HepG2 (cell line): ENCODE data around the gene CACNA1D. TPM values are rescaled to one million over a fixed set of nuclear protein-coding genes. Genes with fewer than 3 reads are reported as not detected.

ENCODE experiments used
- BCL3 ChIP-seq: sonication (generic); formaldehyde crosslinking; IDR thresholded peaks from 2 replicates; pipeline ENCODE4 v1.5.1; 2020; ENCODE audit warnings: mild to moderate bottlenecking, missing genetic modification reagents, moderate library complexity
- GABPB1 ChIP-seq: IDR thresholded peaks from 2 replicates; pipeline ENCODE4 v1.6.1; 2016; ENCODE audit warnings: mild to moderate bottlenecking, missing genetic modification reagents, moderate library complexity, missing compliant biosample characterization
- HOXA7 ChIP-seq: sonication (generic); formaldehyde crosslinking; IDR thresholded peaks from 2 replicates; pipeline ENCODE4 v1.8.1; 2022; ENCODE audit warnings: mild to moderate bottlenecking, missing genetic modification reagents, moderate library complexity
- MED13 ChIP-seq: sonication (generic); formaldehyde crosslinking; IDR thresholded peaks from 2 replicates; pipeline ENCODE4 v1.5.0; 2020; ENCODE audit warnings: missing genetic modification reagents
- NFYB ChIP-seq: sonication (generic); formaldehyde crosslinking; IDR thresholded peaks from 2 replicates; pipeline ENCODE4 v1.4.0; 2020; ENCODE audit warnings: missing genetic modification reagents
- PITX1 ChIP-seq: sonication (generic); formaldehyde crosslinking; IDR thresholded peaks from 2 replicates; pipeline ENCODE4 v1.5.1; 2020; ENCODE audit warnings: mild to moderate bottlenecking, missing genetic modification reagents
- RERE ChIP-seq: IDR thresholded peaks from 2 replicates; pipeline ENCODE4 v1.6.1; 2016; ENCODE audit warnings: low read depth, missing genetic modification reagents, missing compliant biosample characterization
- SP1 ChIP-seq, 2 experiments: fragments of 450-650 bp in 1 of 2; sonication (generic) in 1 of 2; formaldehyde crosslinking in 1 of 2; IDR thresholded peaks; 2 replicates each; pipeline versions ENCODE4 v1.4.0 to v1.6.1; 2016 to 2020; ENCODE audit warnings: missing genetic modification reagents in 1 of 2
- TEAD3 ChIP-seq: optimal IDR thresholded peaks from 2 replicates; pipeline ENCODE3; 2016; ENCODE audit warnings: borderline replicate concordance
- TFDP1 ChIP-seq: IDR thresholded peaks from 2 replicates; pipeline ENCODE4 v1.6.1; 2016; ENCODE audit warnings: missing compliant biosample characterization, missing genetic modification reagents, borderline replicate concordance
- THAP11 ChIP-seq: IDR thresholded peaks from 2 replicates; pipeline ENCODE4 v1.6.1; 2016; ENCODE audit warnings: missing biosample characterization, missing genetic modification reagents
- TRAFD1 ChIP-seq: sonication (generic); formaldehyde crosslinking; IDR thresholded peaks from 2 replicates; pipeline ENCODE4 v1.5.1; 2020; ENCODE audit warnings: missing genetic modification reagents, mild to moderate bottlenecking, borderline replicate concordance
- ZBTB26 ChIP-seq: IDR thresholded peaks from 2 replicates; pipeline ENCODE4 v1.6.1; 2016; ENCODE audit warnings: missing compliant biosample characterization, missing genetic modification reagents, borderline replicate concordance
- ZNF501 ChIP-seq: sonication (generic); formaldehyde crosslinking; IDR thresholded peaks from 2 replicates; pipeline ENCODE4 v1.5.1; 2020; ENCODE audit warnings: mild to moderate bottlenecking, moderate library complexity, missing genetic modification reagents
- ZNF709 ChIP-seq: sonication (generic); formaldehyde crosslinking; IDR thresholded peaks from 2 replicates; pipeline ENCODE4 v1.5.0; 2020; ENCODE audit warnings: mild to moderate bottlenecking, missing genetic modification reagents
- ZNF747 ChIP-seq: sonication (generic); formaldehyde crosslinking; IDR thresholded peaks from 2 replicates; pipeline ENCODE4 v1.8.1; 2023; ENCODE audit warnings: missing genetic modification reagents, mild to moderate bottlenecking, borderline replicate concordance
- ZNF790 ChIP-seq: sonication (generic); formaldehyde crosslinking; IDR thresholded peaks from 2 replicates; pipeline ENCODE4 v1.8.0; 2022; ENCODE audit warnings: missing genetic modification reagents, mild to moderate bottlenecking, borderline replicate concordance
- polyA plus RNA-seq, 8 experiments: library from polyadenylated mRNA; depleted of rRNA in 3 of 8; stranded (reverse) in 7 of 8; unstranded in 1 of 8; fragments of >200 nt; fragmentation: Illumina TruSeq in 4 of 8; extraction: Trizol in 4 of 8; gene quantifications; 2 replicates each; pipeline versions ENCODE4 v1.2.1 to v1.2.3, GENCODE V29; 2011 to 2016; ENCODE audit warnings: low read depth in 4 of 8, missing spikeins in 1 of 8, mixed read lengths in 1 of 8; ENCODE audit not compliant: insufficient read depth in 1 of 8
- total RNA-seq, 5 experiments: library from RNA; depleted of rRNA; stranded (reverse); fragments of >200 nt; fragmentation: Illumina TruSeq; extraction: Trizol; gene quantifications; 2 replicates each; pipeline ENCODE4 v1.2.3, GENCODE V29; 2016; ENCODE audit warnings: low read depth in 1 of 5

Gene CACNA1D
- total and polyA plus RNA-seq, 2 of the 13 experiments (the other 11 are each of a cell fraction or from before 2014, with no cell fraction given): 0.26 to 0.38 TPM

- TF ChIP-seq NFYB (CRISPR knock-in tag) (no peak), MED13 (peak; percentile 59; the same call in 1 of the 2 replicates), RERE (no peak), TFDP1 (CRISPR knock-in tag) (peak; percentile 32; the same call in 1 of the 2 replicates), HOXA7 (CRISPR knock-in tag) (no peak), TEAD3 (CRISPR knock-in tag) (peak; percentile 68), BCL3 (CRISPR knock-in tag) (no peak), TRAFD1 (CRISPR knock-in tag) (no peak), ZBTB26 (CRISPR knock-in tag) (no peak), GABPB1 (CRISPR knock-in tag) (no peak; the same call in 1 of the 2 replicates), SP1 (IDR thresholded peaks at IDR 0.05) (no peak), SP1 (CRISPR knock-in tag; IDR thresholded peaks at IDR 0.05) (no peak), ZNF747 (no peak), ZNF790 (CRISPR knock-in tag) (no peak; the same call in 1 of the 2 replicates), PITX1 (CRISPR knock-in tag) (peak; percentile 9; the same call in 1 of the 2 replicates), THAP11 (peak; percentile 38; the same call in 1 of the 2 replicates), ZNF501 (no peak), ZNF709 (CRISPR knock-in tag) (no peak)
These were observed 350.1 kb downstream of the CACNA1D start (continued) for GRCh38 chr3:53844262-53845102.
